Left lung (tissue), 10 donors: Measurements from ENCODE around the gene BCL2L1. TPM values are rescaled to one million over a fixed set of nuclear protein-coding genes. Genes with fewer than 3 reads are reported as not detected.
A peak's percentile ranks its signal among the peaks of the same experiment; 100 is the strongest.
"Not testable (repeated sequence)": the region's sequence is repeated elsewhere in the genome, so short reads cannot be mapped to it uniquely, and the experiment has no call there.

ENCODE experiments used
- ATAC-seq: fragments of 200-7000 bp; cut with Tn5 transposase; one replicate; pipeline ENCODE4 v1.9.1; 2020; ENCODE audit warnings: moderate library complexity
- DNase-seq, 4 donors: peaks; one replicate each; pipeline ENCODE4 v3.0.0-alpha.2; 2013 to 2020
- H3K27ac ChIP-seq, 2 donors: fragments of 200-600 bp; sonication (generic) in 1 of 2; one replicate each; pipeline versions ENCODE4 v1.5.0 to v1.8.0; 2020 to 2021
- H3K27me3 ChIP-seq, 2 donors: fragments of 200-600 bp; sonication (generic) in 1 of 2; one replicate each; pipeline versions ENCODE4 v1.5.0 to v1.8.0; 2020 to 2021
- H3K36me3 ChIP-seq, 2 donors: fragments of 200-600 bp; sonication (generic) in 1 of 2; one replicate each; pipeline versions ENCODE4 v1.5.0 to v1.8.0; 2020 to 2021
- H3K4me1 ChIP-seq, 2 donors: fragments of 200-600 bp; one replicate each; pipeline ENCODE4 v1.8.0; 2021
- H3K4me3 ChIP-seq, 2 donors: fragments of 200-600 bp; sonication (generic) in 1 of 2; one replicate each; pipeline versions ENCODE4 v1.5.0 to v1.8.0; 2020 to 2021; ENCODE audit warnings: mild to moderate bottlenecking in 1 of 2
- H3K9me3 ChIP-seq, 2 donors: fragments of 200-600 bp; sonication (generic) in 1 of 2; one replicate each; pipeline versions ENCODE4 v1.5.0 to v1.8.0; 2020 to 2021
- intact Hi-C, 2 donors: fragments of 100-400 bp; cut with DNase I; formaldehyde crosslinking; loops; one replicate each; pipeline versions ENCODE4 v1.11.2 to v1.14.2; 2022
- polyA plus RNA-seq, 6 donors: library from polyadenylated mRNA; unstranded; fragments of 120-200 nt; gene quantifications; one replicate each; pipeline ENCODE4 v1.2.1, GENCODE V29; 2013; ENCODE audit not compliant: insufficient read length in 6 of 6
- total RNA-seq, 2 donors: library from RNA; stranded (reverse); fragmentation: NEBNext Ultra II Directional; extraction: Animal tissue kit (Norgen Biotek cat#: 25700); gene quantifications; one replicate each; pipeline ENCODE4 v1.2.1, GENCODE V29; 2021
- TF ChIP-seq, protein P1 (sequence below), 2 donors: fragments of 200-600 bp; sonication (generic) in 1 of 2; IDR thresholded peaks; one replicate each; pipeline versions ENCODE4 v1.5.0 to v1.8.0; 2021; ENCODE audit warnings: antibody characterized with exemption in 2 of 2
- donor health status: DM: no; HTN: yes; CAD: no.
- donor health status: DM: no; HTN: no; CAD: no.

The BCL2L1 gene
- total and polyA plus RNA-seq, 8 donors: 43.3 to 181 (median 56.7) TPM

DNA sequence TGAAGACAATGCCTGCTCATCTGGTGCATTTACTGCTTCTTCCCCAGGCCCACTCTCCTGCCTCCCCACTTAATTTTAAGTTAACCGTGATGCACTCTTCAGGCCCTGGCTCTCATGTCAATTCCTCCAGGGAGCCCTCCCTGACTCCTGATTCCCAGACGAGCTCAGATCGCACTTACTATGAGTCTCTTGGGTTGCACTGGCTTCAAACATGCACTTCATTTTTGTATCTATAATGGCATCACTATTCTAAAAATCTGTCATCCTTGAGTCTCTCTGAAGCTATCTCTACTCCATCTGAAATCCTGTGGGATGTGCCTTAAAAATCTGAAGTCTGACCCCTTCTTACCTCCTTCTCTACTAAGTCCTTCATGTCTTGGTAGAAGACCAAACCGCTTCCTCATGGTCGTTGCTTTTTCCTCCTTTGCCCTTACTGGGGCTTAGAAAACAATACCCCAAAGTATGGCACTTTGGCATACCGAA is 60.3 kb downstream of the BCL2L1 start:
- no peak for ATAC-seq
- Histone ChIP-seq H3K27me3 (no peaks in the 10 kb centered on the region), H3K4me3 (no peak overlapping the region), H3K4me1 (peaks cover 30 to 60% of the 10 kb centered on the region in 2 donors), H3K9me3 (no peaks in the 10 kb centered on the region), H3K36me3 (peaks cover 0 to 28% of the 10 kb centered on the region in 2 donors), H3K27ac (peak overlapping the region; percentile 64 to 69)
- no peak for DNase-seq
- intact Hi-C loops: loop anchor here in 1 of 2 donors (10.0 kb wide), 1 partner anchor 62 kb away; the partner anchor contains the start of gene BCL2L1
- TF ChIP-seq, protein P1, sequence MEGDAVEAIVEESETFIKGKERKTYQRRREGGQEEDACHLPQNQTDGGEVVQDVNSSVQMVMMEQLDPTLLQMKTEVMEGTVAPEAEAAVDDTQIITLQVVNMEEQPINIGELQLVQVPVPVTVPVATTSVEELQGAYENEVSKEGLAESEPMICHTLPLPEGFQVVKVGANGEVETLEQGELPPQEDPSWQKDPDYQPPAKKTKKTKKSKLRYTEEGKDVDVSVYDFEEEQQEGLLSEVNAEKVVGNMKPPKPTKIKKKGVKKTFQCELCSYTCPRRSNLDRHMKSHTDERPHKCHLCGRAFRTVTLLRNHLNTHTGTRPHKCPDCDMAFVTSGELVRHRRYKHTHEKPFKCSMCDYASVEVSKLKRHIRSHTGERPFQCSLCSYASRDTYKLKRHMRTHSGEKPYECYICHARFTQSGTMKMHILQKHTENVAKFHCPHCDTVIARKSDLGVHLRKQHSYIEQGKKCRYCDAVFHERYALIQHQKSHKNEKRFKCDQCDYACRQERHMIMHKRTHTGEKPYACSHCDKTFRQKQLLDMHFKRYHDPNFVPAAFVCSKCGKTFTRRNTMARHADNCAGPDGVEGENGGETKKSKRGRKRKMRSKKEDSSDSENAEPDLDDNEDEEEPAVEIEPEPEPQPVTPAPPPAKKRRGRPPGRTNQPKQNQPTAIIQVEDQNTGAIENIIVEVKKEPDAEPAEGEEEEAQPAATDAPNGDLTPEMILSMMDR (IDR thresholded peaks at IDR 0.05): no peak

DNA sequence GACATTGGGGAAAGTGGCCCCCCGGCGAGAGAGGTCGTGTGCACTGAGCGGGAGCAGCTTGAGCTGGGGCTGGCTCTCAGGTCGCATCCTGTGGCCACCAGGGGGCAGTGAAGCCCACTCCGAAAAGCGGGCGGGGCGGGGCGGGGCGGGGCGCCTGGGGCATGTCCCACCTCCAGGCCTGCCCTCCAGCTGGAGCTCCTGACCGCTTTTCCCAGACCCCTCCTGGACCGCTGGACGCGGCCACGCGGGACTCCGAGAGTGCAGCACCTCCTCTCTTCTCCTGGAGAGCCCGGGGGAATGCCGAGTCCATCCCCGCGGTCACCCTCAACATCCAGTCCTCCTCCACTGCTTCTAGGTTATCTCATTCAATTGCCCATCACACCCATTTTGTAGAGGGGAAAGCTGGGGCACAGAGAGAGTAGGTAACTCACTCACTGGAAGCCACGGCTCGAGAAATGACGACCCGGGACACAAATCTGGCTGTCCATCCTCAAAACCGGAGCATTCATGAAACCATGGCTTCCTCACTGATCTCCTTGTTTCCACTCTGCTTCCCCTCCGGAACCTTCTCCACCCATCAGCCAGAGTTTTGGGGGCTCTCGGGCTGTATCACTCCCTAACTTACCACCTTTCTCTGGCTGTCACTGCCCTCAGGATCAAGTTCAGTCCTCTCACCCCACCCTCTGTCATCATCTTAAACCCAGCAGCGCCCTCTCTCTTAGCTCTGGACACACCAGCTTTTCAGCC is 60.9 kb downstream of the BCL2L1 start:
- H3K4me3 ChIP-seq: peak overlapping the region; percentile 14 to 30
- peak overlapping the region; percentile 64 to 69 for H3K27ac ChIP-seq
- peak; percentile 75 to 93 (median 85) for DNase-seq
- TF ChIP-seq, protein P1 (IDR thresholded peaks at IDR 0.05): peak; percentile 73 to 93
- intact Hi-C loops: loop anchor here in 1 of 2 donors (10.0 kb wide), 1 partner anchor 63 kb away; the partner anchor contains the start of gene BCL2L1
- peaks cover 27 to 54% of the 10 kb centered on the region in 2 donors for H3K4me1 ChIP-seq
- H3K36me3 ChIP-seq: peaks cover 0 to 28% of the 10 kb centered on the region in 2 donors
- no peaks in the 10 kb centered on the region for H3K27me3 ChIP-seq
- peak; percentile 85 for ATAC-seq
- H3K9me3 ChIP-seq: no peaks in the 10 kb centered on the region

DNA sequence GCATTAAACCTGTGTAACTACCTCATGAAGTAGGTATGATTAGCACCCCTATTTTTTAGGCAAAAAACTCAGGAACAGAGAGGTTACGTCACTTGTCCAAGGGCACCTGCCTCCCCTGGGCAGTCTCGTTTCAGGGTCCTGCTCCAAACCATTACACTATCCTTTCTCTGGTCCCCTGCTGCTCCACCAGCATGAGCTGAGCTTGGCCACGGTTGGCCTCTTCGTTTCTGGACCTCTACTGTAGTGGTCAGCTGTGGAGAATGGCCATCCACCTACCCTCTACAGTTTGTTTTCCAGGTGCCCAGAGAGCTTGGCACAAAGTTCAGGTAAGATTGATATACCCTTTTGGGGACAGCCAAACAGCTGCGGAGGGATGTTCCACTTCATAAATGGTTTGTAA is 68.1 kb downstream of the BCL2L1 start:
- Histone ChIP-seq H3K27ac (no peak overlapping the region), H3K36me3 (no peaks in the 10 kb centered on the region), H3K4me1 (no peaks in the 10 kb centered on the region), H3K9me3 (no peaks in the 10 kb centered on the region), H3K27me3 (no peaks in the 10 kb centered on the region), H3K4me3 (no peak overlapping the region)
- DNase-seq (no peak), ATAC-seq (no peak)
- TF ChIP-seq, protein P1 (IDR thresholded peaks at IDR 0.05): no peak
- intact Hi-C loops: no loop called here

DNA sequence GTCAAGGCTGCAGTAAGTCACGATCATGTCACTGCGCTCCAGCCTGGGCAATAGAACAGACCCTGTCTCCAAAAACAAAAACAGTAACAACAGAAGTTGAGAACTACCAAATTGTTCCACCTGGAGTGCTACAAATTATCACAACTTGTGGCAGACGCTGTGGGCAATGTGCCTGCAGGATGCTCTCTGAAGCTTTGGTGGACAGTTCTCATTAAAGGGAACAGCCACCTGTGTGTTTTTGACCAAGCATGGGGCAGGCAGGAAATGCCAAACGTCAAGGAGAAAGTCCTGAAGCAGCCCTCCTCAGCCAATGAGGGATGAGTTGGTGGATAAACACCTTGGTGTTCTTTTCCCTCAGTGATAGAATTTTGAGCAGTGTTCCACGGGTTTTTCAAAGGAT is 69.1 kb downstream of the BCL2L1 start:
- Histone ChIP-seq H3K27me3 (no peaks in the 10 kb centered on the region), H3K4me1 (no peaks in the 10 kb centered on the region), H3K36me3 (no peaks in the 10 kb centered on the region), H3K9me3 (no peaks in the 10 kb centered on the region), H3K4me3 (no peak overlapping the region), H3K27ac (no peak overlapping the region)
- ATAC-seq: no peak
- intact Hi-C loops: no loop called here
- DNase-seq: no peak
- TF ChIP-seq, protein P1 (IDR thresholded peaks at IDR 0.05): no peak

GRCh38 chr20:31652917-31653396 is 69.7 kb downstream of the BCL2L1 start:
- ATAC-seq (no peak), DNase-seq (peak in 1 of 4 donors; percentile 45)
- no peaks in the 10 kb centered on the region for H3K36me3 ChIP-seq
- intact Hi-C loops: no loop called here
- H3K27me3 ChIP-seq: no peaks in the 10 kb centered on the region
- no peaks in the 10 kb centered on the region for H3K9me3 ChIP-seq
- no peak overlapping the region for H3K4me3 ChIP-seq
- TF ChIP-seq, protein P1 (IDR thresholded peaks at IDR 0.05): no peak
- H3K4me1 ChIP-seq: no peaks in the 10 kb centered on the region
- no peak overlapping the region for H3K27ac ChIP-seq

GRCh38 chr20:31648104-31648503 is 74.6 kb downstream of the BCL2L1 start:
- intact Hi-C loops, DNase-seq: not testable (repeated sequence)

More at GRCh38 chr20:31648104-31648503, 74.6 kb downstream of the BCL2L1 start:
- H3K36me3 ChIP-seq, H3K27ac ChIP-seq, H3K4me1 ChIP-seq, H3K27me3 ChIP-seq, H3K4me3 ChIP-seq, H3K9me3 ChIP-seq, ATAC-seq: not testable (repeated sequence)
